ENCODE results near the gene FOXN1.

The FOXN1 gene

GRCh38 chr17:28478712-28479615 is 27.2 kb upstream of the FOXN1 start:
- DNase-seq = no peak

GRCh38 chr17:28480278-28480677 is 25.9 kb upstream of the FOXN1 start:
- no peak for DNase-seq

GRCh38 chr17:28480799-28481571 is 25.2 kb upstream of the FOXN1 start:
- DNase-seq = no peak

- DNase-seq = no peak
These were observed 23.5 kb upstream of the FOXN1 start for GRCh38 chr17:28482551-28483199.

- no peak for DNase-seq
These were observed 21.9 kb upstream of the FOXN1 start for GRCh38 chr17:28484296-28484695.

- no peak for DNase-seq
These were observed 21.1 kb upstream of the FOXN1 start for GRCh38 chr17:28485049-28485448.

GRCh38 chr17:28487881-28488532 is 18.1 kb upstream of the FOXN1 start:
- no peak for DNase-seq

GRCh38 chr17:28488533-28489276 is 17.4 kb upstream of the FOXN1 start:
- no peak for DNase-seq

GRCh38 chr17:28491286-28491685 is 14.9 kb upstream of the FOXN1 start:
- no peak for DNase-seq

GRCh38 chr17:28491860-28492259 is 14.3 kb upstream of the FOXN1 start:
- no peak for DNase-seq

GRCh38 chr17:28492352-28493310 is 13.5 kb upstream of the FOXN1 start:
- no peak for DNase-seq

- no peak for DNase-seq
These were observed 12.7 kb upstream of the FOXN1 start for GRCh38 chr17:28493460-28493859.

- peak; percentile 75 to 76 for DNase-seq
These were observed 11.5 kb upstream of the FOXN1 start for GRCh38 chr17:28494445-28495188.

- DNase-seq = no peak
These were observed 10.5 kb upstream of the FOXN1 start for GRCh38 chr17:28495635-28496034.

GRCh38 chr17:28497931-28498330 is 8.2 kb upstream of the FOXN1 start:
- DNase-seq = no peak

GRCh38 chr17:28498652-28499363 is 7.3 kb upstream of the FOXN1 start:
- DNase-seq = no peak

- DNase-seq = no peak
These were observed 6.8 kb upstream of the FOXN1 start for GRCh38 chr17:28499364-28499664.

- DNase-seq = no peak
These were observed 6.3 kb upstream of the FOXN1 start for GRCh38 chr17:28499684-28500357.

- peak in 1 of 2 donors; percentile 6 for DNase-seq
These were observed 5.3 kb upstream of the FOXN1 start for GRCh38 chr17:28500712-28501379.

Data from CD4-positive, alpha-beta T cell treated with Interleukin-1 beta for 1 hour (primary cell).